HEK293T (cell line): ENCODE data around the gene GOLGA8A.
"Not testable (repeated sequence)": the region's sequence is repeated elsewhere in the genome, so short reads cannot be mapped to it uniquely, and the experiment has no call there.

Source experiments
- FOXK2 ChIP-seq: fragments of 450-650 bp; IDR thresholded peaks from 2 replicates; pipeline ENCODE4 v1.6.1; 2016; ENCODE audit warnings: mild to moderate bottlenecking
- HDGF ChIP-seq: fragments of 450-650 bp; IDR thresholded peaks from 2 replicates; pipeline ENCODE4 v1.6.1; 2017; ENCODE audit warnings: antibody characterized with exemption, borderline replicate concordance
- SUZ12 ChIP-seq: fragments of 450-650 bp; IDR thresholded peaks from 2 replicates; pipeline ENCODE4 v1.6.1; 2016; ENCODE audit warnings: mild to moderate bottlenecking
- TF ChIP-seq, protein P1 (sequence below): fragments of 450-650 bp; IDR thresholded peaks from 2 replicates; pipeline ENCODE4 v1.6.1; 2016

DNA sequence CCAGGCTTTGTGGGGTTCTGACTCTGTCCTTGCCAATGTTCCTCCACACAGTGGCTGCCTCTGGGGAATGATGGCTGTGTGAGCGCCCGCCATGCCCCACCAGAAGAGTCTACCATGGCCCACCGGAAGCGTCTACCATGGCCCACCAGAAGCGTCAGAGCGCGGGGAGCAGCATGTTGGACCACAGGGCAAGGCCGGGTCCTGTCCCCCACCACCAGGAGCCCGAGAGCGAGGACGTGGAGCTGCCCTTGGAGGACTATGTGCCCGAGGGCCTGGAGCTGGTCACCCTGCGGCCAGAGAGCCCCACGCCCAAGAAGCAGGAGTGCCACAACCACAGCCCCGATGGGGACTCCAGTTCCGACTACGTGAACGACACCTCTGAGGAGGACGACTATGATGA is 28.1 kb downstream of the GOLGA8A start:
- not testable (repeated sequence) for TF ChIP-seq HDGF, SUZ12, FOXK2
- TF ChIP-seq, protein P1, sequence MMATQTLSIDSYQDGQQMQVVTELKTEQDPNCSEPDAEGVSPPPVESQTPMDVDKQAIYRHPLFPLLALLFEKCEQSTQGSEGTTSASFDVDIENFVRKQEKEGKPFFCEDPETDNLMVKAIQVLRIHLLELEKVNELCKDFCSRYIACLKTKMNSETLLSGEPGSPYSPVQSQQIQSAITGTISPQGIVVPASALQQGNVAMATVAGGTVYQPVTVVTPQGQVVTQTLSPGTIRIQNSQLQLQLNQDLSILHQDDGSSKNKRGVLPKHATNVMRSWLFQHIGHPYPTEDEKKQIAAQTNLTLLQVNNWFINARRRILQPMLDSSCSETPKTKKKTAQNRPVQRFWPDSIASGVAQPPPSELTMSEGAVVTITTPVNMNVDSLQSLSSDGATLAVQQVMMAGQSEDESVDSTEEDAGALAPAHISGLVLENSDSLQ, result not testable (repeated sequence)
